Stimulated activated CD4-positive, alpha-beta T cell treated with anti-CD3 and anti-CD28 coated beads, Interleukin-15, amount 100 ng/mL, for 24 hours (primary cell): ENCODE measurements around the gene TMEM273.

Source experiments
- DNase-seq: peaks from one replicate; pipeline ENCODE4 v3.0.0-alpha.2; 2020

The TMEM273 gene, protein sequence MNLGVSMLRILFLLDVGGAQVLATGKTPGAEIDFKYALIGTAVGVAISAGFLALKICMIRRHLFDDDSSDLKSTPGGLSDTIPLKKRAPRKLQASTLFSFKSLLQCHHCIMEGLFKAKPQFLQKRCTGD

DNA sequence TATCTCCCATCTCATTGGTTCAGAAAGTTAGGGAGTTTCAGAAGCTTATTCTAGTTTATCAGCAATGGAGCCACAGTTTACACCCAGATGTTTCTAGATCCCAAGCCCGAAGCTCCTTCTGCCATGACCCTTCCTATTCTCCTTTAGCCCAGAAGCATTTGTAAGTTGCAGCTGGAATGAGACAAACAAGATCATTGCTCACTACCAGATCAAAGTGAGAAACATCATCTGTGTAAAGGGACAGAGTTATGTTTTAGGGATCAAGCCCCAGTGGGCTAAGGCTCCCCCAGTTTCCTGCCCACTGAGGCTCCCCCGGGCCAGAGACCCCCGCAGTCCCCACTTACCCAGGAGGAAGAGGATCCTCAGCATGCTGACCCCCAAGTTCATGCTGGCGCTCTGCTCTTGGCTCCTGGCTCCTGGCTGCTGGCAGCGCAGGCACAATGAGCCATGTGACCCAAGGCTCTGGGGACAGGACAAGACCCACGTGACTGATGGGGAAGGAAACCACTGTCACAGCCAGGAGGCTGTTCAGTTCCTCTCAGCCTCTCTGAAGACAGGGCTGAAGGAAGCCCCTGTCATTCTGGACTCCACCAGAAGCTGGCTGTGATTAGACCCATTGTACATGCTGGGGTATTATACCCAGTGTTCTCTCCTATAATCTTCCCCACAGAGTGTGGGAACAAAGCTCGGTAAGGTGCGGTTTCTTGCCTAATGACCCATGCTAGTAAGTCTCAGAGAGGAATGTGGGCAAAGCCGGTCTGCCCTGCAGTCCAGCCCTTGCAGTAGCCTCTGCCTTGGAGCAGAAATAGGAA, at the start of gene TMEM273:
Gene TMEM273 (minus strand): TSS at position 442 of the 812 bp plus-strand sequence. CDS start 55 bp downstream, at position 387.
- no peak for DNase-seq

DNA sequence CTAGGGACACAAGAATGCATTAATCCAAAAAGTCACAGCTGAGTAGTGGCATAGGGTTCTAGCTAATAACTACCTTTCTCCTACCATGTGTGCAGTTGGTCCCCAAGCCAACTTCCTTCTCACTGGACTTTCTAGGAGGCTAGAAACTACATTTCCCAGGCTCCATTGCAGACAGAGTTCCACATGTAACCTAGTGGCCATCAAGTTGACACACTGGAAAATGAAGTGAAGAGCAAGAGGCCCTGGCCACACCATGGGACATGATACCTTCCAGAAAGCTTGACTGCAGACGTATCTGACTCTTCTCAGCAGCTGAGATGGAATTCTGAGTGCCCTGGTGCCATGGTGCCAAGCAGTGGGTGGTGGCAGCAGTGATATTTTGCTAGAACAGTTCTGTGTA, 49.8 kb upstream of the TMEM273 start:
- no peak for DNase-seq

DNA sequence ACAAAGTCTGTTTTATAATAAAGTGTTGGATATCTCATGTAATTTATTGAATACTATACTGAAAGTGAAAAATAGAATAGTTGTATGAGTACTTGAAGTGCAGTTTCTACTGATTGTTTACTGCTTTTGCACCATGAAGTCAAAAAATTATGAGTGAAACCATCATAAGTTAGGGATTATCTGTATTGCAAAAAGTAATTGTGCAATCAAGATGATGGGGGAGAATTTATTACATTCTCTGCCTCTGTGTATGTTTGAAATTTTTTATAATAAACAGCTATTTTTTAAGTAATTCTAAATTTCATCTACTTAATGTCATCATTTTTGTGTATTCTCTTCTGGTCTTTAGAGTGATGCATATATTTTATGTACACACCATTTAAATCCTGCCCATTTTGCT, 47.2 kb upstream of the TMEM273 start:
- DNase-seq = no peak

DNA sequence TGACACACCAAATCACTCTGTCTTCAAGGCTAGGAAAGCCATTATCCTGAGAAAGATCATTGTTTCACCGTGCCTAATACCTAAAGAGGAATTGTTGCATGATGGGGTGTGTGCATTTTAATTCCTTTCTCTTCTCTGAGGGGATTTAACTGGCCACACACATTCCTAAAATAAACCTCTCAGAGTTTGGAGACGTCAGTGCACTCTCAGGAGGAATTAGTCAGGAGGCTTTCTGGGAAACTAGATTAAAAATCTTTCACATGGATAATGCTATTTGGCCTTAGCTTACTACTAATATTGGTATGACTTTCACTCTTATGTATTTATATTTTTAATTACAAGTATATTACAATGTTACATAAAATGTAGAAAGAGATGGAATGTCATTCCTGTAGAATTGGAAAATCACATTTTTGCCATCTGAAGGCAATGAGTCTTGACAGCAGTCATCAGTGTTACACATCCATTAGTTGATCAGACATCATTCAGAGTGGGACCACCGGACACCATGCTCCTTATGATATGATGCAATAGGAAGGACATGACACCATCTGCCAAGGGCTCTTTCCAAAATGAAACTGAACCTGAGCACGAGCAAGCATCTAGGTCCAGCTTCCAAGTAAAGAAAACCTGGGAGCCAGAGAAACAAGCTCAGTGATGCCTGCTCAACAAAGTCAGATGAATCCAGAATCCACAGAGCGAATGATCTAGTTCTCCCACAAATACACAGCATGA, 43.1 kb upstream of the TMEM273 start:
- DNase-seq = no peak

DNA sequence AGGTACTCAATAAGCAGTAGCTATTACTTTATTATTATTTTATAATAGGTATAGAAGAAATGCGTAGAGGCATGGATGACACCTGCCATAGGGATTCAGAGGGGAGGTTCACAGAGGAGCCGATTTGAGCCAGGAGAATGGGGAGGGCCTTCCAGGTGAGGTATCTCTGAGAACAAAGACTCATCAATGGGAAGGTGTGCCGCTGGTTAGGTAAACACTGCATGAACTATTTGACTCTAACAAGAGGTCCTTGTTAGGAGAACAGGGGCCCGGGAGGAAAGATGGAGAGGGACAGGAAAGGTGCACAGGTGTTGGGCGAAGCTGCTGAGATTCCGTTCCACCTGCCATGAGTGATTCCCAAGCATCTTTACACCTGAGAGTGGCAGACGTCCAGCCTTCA, 41.8 kb upstream of the TMEM273 start:
- DNase-seq = no peak

DNA sequence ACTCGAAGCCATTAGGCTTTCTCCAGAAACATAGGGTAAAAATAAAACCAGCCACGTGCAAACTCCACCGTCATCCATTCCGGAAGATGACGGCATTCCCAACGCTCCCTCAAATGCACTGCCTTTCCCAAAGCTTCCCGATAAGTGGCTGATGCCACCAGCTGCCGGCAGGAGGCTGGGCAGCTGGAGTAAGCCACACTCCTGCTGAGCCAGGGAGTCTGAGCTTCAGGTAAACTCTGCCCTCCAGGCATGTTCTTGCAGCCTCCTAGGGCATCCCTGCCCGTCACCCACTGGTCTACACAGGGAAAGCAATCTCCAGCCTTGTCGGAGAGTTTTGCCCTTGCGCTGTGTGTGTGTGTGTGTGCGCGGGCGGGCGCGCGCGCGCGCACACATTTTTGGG, 40.5 kb upstream of the TMEM273 start:
- DNase-seq = no peak

DNA sequence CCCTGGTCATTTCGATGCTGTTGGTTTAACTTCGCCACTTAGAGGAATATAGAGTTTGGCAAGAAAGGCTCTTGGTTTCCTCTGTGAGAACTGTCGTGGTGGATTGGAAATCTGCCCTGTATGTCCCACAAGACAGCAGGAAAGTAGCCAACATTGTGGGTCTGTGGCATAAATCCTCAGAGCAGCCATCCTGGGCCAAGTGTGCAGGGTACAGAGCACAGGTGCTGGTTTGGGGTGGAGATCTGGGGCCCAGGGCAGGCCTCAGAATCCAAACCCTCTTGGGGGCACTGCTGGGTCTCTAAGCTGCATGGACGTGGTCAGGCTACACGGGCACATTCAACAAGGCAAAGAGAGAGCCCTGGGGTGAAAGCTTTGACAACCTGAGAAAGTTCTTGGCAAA, 39.2 kb upstream of the TMEM273 start:
- no peak for DNase-seq

DNA sequence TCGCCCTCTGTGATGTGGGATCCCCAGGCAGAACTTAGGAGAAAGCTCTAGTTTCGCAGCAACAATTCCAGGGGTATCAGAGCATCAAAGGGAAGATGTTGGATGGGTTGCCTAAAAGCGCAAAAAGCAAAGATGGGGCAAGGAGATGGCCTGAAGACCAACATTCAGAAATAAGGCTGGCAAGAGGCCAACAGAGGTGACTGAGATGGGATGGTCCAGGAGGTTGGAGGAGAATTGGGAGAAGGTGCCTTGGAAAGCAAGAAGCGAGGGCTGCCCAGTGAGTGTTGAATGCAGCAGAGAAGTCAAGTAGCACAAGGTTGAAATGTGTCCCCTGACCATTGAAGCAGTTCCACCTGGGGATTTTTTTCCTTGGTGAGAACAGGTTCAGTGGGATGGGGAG, 38.4 kb upstream of the TMEM273 start:
- DNase-seq = no peak

DNA sequence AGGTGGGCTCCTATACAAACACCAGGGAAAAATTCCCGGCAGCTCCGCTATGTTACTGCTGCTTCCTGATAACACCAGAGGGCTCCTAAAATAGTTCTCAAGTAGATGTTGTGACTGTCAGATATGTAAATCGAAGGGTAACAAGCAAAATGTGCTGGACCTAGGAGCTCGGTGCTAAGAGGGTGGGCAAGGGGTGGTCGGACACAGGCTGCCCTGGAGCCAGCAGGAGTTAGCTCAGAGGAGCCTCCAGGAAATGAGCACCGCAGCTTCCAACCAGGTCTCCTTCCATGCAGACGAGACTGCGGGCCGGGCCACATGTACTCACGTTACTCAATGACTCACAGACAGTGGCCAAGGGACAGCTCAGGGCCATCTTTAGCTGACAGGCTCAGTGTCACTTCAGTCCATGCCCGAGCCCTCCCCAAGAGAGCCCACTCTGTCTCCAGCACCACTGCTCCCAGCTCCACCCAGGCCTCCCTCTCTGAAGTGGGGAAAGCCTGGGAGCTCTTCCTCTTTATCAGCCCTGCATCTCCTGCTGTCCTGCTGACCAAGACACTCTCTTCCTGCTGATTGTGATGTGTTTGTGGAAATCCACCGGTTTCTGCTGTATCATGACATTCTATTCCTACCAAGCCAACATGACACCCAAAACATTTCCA, 37.2 kb upstream of the TMEM273 start:
- no peak for DNase-seq

DNA sequence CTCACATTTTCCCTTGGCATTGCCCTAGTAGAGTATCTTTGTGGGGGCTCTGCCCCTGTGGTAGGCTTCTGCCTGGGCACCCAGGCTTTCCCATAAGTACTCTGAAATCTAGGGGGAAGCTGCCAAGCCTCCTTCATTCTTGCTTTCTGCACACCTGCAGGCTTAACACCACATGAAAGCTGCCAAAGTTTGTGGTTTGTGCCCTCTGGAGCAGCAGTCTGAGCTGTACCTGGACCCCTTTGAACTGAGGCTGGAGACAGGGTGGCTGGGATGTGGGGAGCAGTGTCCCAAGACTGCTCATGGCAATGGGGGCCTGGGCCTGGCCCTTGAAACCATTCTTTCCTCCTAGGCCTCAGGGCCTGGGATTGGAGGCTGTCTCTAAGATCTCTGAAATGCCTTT, 35.0 kb upstream of the TMEM273 start:
- no peak for DNase-seq

DNA sequence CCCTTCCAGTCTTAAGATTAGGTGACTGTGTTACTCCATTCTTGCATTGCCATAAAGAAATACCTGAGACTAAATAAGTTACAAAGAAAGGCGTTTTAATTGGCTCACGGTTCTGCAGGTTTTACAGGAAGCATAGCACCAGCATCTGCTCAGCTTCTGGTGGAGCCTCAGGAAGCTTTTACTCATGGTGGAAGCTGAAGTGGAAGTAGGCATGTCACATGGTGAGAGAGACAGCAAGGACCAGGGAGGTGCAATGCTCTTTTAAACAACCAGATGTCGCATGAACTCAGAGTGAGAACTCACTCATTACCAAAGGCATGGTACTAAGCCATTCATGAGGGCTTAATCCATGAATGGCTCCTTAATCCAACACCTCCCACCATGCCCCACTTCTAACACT, 34.0 kb upstream of the TMEM273 start:
- no peak for DNase-seq

DNA sequence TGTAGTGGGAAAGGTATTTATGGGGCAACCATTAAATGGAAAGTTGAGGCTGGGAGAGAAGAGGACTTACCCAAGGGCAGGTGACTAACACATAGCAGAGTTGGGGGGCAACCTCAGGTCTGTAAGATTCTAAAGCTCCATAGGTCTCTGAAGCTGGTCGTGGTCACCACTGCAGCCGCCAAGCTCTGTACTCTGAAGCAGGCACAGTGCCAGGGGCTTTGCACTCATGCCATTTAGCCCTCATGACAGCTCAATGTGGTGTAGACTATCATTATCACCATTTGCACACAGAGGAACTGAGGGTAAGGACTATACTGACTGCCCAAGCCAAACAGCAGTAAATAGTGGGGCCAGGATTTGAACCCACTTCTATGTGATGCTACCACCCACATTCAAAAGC, 32.5 kb upstream of the TMEM273 start:
- DNase-seq = no peak

DNA sequence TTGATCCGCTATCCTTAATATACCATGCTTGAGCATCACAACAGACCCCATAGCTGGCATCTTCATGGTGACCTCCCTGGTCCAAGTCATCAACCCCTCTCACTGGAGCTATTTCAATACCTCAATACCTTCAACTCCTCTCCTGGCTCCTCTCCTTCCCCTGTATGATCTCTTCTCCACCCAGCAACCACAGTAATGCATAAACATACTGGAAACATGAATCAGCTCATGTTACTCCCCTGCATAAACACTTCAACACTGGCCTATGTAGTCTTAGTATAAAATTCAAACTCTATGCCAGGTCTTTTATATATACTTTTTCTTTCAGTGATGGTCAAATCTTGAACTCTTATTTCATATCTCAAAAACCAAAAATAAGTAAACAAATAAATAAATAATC, 31.8 kb upstream of the TMEM273 start:
- DNase-seq = no peak

DNA sequence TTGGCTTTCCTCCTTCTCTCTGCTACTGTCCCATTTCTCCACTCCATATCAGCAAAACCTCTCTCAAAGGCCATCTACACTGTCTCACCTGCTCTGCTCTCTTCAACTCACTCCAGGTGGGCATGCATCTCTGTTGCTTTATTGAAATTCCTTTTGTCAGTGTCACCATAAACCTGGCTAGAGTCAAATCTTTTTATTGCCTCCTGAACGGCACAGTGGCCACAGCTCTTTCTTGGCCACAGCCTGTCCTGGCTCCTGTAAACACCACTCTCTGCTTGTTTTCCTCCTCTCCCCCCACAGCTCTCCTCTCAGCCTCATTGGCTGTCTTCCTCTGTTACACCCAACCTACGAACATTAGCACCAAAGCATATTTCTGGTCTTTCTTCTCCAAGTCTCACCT, 31.1 kb upstream of the TMEM273 start:
- DNase-seq = no peak

DNA sequence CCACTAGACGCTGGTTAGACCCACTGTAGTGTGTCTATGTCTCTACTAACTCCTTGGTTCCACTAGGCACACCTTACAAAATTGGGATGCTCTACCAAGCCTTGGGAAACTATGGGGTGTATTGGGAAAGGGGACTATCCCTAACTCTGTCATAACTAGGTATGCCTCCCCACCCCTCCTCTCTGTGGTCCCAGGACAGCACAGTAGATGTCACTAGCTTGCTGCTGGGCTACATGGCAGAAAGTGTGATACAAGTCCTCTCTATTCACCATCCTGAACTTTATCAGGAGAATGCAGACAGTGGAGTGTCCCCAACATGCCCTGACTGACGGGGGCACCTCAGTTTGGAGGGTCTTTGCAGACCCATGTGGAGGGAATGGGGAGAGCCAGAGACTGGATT, 30.3 kb upstream of the TMEM273 start:
- DNase-seq = no peak

DNA sequence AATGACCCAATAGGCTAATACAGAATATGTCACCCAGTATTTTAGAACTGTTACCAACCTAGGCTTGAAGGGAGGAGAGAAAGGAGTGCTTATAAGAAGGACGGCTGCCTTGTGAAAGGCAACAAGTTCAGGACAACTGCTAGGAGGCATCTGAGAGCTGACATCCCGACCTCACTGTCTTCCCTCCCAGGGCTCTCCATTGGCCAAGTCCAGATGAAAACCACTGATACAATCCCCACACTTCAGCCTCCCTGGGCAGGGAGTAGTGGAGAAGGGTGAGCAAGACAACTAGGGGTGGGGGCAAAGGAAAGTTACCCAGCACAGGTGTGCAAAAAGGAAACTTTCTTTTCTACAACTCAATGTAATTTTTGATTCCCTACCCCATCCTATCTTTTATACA, 29.5 kb upstream of the TMEM273 start:
- DNase-seq = no peak

DNA sequence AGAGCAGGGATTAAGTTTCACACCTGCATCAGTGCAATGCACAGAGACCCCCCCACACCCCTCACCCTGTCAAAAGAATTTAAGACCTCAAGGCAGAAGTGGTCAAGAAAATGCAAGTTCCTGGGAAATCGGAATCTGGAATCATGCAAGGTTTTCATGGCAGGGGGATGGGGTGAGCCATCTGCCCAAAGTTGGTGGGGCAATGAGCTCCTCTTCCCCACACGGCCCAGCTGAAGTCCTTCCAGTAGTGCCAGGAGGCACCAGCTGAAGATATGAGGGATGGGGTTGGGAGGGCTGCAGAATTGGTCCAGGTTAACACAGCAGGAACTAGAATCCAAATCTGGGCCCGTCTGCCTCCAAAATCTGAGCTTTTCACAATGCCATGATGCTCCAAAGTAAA, 25.0 kb upstream of the TMEM273 start:
- DNase-seq = no peak

DNA sequence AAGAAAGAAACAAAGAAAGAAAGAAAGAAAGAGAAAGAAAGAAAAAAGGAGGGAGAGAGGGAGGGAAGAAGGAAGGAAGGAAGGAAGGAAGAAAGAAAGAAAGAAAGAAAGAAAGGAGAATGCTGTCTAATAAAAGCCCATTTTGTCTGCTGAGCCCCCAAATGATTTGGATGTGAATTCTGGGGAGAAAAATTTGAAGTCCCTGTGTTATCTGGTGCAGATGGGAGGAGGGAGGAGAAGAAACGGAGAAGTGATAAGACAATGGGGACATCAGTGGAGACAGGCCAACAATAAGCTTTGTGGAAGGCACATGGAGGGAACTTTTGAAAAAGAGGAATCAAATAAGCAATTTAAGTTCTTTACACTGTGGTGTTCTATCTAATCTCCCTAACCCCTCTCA, 24.6 kb upstream of the TMEM273 start:
- DNase-seq = no peak

DNA sequence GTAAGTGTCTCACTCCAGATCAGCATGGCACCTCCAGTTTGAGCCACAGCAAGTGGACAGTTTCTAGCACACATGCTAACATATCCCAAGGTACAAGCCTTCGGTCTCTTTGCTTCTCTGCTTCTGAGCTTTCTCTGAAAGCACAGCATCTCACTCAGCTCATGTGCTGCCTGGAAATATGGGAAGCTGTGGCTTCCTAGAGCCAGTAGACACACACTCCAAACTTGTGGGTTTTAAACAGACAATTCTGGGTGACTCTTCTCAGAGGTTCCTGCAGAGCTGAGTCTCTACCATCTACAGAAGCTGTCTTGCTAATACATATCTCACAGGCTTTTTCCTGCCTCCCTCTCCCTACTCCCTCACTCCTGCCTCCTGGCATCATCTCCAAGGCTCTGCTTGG, 23.9 kb upstream of the TMEM273 start:
- no peak for DNase-seq

DNA sequence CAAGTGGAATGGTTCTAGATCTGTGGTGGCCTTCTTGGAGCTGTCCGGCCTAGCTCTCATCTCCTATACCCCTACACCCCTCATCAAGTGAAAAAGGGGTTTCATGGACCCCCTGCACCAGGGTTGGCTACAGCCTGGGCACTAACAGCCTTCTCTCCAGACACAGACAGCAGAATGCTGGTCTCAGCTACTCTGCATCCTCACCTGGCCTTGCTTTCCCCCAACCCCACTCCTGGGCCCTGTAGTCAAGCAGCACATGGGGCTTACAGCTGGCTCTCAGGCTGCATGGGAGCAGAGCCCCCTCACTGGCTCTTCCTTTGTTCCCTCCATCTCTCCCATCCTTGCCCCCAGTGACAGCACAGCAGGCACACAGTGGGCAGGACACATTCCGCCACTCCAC, 20.8 kb upstream of the TMEM273 start:
- no peak for DNase-seq

DNA sequence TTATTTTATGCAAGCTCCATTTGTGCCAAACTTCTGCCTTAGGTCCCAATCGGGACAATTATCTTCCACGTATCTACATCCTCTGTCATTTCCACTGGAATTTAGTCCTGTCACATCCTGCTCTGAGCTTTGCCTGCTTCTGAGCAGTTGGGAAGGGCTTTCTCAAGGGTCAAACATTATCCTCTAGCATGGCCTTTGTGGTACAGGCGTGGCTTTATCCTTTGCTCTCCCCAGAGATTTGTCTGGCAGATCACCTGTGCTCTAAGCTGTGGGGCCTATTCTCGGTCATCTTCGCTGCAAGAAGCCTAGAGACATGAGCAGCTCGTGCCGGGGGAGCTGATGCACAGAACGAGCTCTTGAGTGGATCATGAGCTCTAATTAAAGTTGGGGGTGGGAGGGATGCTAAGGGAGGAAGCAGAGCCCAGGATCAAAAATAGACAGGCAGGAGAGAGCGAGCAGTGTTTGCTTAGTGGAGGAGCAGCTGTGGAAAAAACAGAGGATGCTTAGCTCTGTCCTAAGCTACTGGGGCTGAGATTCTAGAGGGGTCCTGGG, 19.8 kb upstream of the TMEM273 start:
- no peak for DNase-seq

DNA sequence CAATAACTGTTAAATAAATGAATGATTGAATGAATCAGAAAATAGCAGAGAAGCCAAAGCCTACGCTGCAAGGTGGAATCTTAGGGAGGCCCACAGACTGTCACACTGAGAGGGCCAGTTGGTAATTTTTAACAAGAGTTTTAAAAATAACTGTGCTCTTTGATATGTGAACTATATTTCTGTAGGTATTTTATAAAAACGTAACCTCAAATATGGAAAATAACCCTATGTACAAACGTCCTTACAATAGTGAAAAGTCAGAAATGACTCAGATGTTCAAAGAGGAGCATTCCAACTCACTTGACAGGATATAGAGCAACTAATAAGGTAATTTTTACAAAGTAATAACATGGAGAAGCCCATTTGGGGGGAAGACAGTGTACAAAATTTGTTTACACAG, 18.9 kb upstream of the TMEM273 start:
- DNase-seq = no peak

DNA sequence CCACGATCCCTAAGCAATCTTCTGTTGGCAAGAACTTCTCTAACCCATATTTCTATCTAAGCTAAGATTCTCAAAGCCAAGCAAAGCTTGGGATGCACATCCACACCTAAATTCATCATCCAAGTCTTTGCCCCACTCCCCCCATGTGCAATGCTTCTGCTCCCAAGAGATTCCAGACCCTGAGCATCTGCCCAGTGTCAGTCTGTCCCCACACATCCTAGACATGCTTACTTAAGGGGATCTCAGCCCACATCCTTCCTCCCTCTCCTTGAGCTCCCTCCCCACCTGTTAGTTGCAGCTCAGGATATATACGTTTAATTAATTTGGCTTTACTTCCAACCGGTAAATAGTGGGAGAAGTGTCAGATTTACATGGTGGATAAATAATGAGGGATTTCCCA, 17.0 kb upstream of the TMEM273 start:
- no peak for DNase-seq

DNA sequence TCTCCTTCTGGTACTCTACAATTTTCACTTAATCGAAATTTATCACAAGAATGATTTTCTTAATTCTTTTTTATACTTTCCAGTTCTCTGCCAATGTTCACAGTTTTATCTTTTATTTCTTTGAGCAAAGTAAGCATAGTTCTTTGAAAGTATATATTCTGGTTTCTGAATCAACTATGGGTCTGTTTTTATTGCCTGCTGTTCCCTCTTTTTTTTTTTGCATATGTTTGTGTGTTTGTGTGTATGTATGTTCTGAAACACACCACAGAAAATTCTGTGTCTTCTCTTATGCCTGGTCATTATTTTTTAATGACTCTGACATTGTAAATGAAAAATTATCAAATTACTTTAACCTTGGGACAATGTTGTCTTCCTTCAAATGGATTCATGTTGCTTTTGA, 15.9 kb upstream of the TMEM273 start:
- no peak for DNase-seq
